ENCODE data around the gene SAMM50. TPM values are rescaled to one million over a fixed set of nuclear protein-coding genes. Genes with fewer than 3 reads are reported as not detected.

The SAMM50 gene
- total RNA-seq, 1 donor from 2014 or later: 48.0 TPM

DNA sequence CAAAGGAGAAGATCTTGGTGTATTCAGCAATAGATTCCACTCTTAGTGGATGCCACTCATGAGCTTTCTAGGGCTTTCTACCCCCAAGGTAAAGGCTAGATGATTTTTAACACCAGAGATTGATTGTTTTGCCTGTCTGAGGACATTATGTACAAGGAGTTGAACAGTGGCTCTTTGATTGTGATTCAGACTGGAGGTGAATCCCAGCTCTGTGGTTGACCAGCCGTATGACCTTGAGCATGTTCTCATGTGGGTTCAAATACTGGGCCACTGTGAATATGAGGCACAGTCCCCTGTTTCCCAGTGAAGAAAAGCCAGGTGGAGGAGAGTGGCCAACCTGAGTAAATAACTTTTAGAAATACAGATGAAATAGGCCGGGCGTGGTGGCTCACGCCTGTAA is 44.9 kb downstream of the SAMM50 start:
- Mint-ChIP-seq H3K27ac (ENCODE audit: unreplicated experiment) (no peak overlapping the region), H3K4me1 (ENCODE audit: low read depth, unreplicated experiment) (no peaks in the 10 kb centered on the region), H3K9me3 (ENCODE audit: unreplicated experiment) (no peaks in the 10 kb centered on the region), H3K4me3 (ENCODE audit: unreplicated experiment) (no peak overlapping the region), H3K27me3 (ENCODE audit: unreplicated experiment) (no peaks in the 10 kb centered on the region), H3K36me3 (ENCODE audit: unreplicated experiment) (no peaks in the 10 kb centered on the region)
- TF ChIP-seq, protein P1, sequence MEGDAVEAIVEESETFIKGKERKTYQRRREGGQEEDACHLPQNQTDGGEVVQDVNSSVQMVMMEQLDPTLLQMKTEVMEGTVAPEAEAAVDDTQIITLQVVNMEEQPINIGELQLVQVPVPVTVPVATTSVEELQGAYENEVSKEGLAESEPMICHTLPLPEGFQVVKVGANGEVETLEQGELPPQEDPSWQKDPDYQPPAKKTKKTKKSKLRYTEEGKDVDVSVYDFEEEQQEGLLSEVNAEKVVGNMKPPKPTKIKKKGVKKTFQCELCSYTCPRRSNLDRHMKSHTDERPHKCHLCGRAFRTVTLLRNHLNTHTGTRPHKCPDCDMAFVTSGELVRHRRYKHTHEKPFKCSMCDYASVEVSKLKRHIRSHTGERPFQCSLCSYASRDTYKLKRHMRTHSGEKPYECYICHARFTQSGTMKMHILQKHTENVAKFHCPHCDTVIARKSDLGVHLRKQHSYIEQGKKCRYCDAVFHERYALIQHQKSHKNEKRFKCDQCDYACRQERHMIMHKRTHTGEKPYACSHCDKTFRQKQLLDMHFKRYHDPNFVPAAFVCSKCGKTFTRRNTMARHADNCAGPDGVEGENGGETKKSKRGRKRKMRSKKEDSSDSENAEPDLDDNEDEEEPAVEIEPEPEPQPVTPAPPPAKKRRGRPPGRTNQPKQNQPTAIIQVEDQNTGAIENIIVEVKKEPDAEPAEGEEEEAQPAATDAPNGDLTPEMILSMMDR (IDR thresholded peaks at IDR 0.05; ENCODE audit: partially characterized antibody, unreplicated experiment): no peak
- no peak for DNase-seq

DNA sequence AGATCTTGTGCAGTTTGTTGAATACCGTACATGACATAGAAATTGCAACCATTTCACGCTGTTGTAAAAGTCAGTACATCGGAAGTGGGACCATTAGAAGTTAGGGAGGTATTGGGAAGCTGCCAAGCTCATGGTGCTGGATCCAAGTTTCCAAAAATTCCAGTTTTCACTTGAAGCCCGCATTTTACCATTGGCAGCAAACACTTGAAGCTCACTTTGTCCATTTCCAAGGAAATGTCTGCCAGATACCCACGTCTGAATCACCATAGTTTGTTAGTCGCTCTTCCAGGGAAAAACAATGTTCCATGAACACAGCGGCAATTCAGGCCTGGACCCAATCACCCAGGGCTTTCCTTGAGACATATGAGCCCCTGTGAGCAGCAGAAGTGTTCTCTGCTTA is 46.3 kb downstream of the SAMM50 start:
- no peaks in the 10 kb centered on the region for H3K36me3 Mint-ChIP-seq (ENCODE audit: unreplicated experiment)
- DNase-seq: no peak
- H3K9me3 Mint-ChIP-seq (ENCODE audit: unreplicated experiment): no peaks in the 10 kb centered on the region
- no peaks in the 10 kb centered on the region for H3K27me3 Mint-ChIP-seq (ENCODE audit: unreplicated experiment)
- TF ChIP-seq, protein P1 (IDR thresholded peaks at IDR 0.05; ENCODE audit: partially characterized antibody, unreplicated experiment): no peak
- no peak overlapping the region for H3K27ac Mint-ChIP-seq (ENCODE audit: unreplicated experiment)
- H3K4me3 Mint-ChIP-seq (ENCODE audit: unreplicated experiment): no peak overlapping the region
- H3K4me1 Mint-ChIP-seq (ENCODE audit: low read depth, unreplicated experiment): no peaks in the 10 kb centered on the region

DNA sequence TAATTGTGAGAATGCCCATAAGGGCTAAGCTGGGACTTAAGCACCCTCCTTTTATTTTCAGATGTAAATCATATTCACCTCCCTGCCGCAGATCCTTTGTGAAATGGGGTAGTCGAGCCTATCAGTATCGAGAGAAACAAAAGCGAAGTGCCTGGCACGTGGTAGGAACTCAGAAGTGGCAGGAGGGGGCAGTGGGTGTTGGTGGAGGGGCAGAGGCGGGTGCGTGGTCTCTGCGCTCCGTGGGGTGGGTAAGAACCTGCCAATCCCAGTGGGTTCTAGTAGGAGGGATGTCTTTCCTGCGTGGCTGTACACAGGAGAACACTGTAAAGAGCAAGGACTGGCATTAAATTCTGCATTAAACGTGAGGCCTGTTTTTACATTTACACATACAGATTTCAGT is 47.1 kb downstream of the SAMM50 start:
- H3K27ac Mint-ChIP-seq (ENCODE audit: unreplicated experiment): no peak overlapping the region
- no peak overlapping the region for H3K4me3 Mint-ChIP-seq (ENCODE audit: unreplicated experiment)
- peaks cover 2% of the 10 kb centered on the region for H3K27me3 Mint-ChIP-seq (ENCODE audit: unreplicated experiment)
- no peaks in the 10 kb centered on the region for H3K4me1 Mint-ChIP-seq (ENCODE audit: low read depth, unreplicated experiment)
- DNase-seq: no peak
- no peaks in the 10 kb centered on the region for H3K36me3 Mint-ChIP-seq (ENCODE audit: unreplicated experiment)
- H3K9me3 Mint-ChIP-seq (ENCODE audit: unreplicated experiment): peaks cover 3% of the 10 kb centered on the region
- TF ChIP-seq, protein P1 (IDR thresholded peaks at IDR 0.05; ENCODE audit: partially characterized antibody, unreplicated experiment): no peak

DNA sequence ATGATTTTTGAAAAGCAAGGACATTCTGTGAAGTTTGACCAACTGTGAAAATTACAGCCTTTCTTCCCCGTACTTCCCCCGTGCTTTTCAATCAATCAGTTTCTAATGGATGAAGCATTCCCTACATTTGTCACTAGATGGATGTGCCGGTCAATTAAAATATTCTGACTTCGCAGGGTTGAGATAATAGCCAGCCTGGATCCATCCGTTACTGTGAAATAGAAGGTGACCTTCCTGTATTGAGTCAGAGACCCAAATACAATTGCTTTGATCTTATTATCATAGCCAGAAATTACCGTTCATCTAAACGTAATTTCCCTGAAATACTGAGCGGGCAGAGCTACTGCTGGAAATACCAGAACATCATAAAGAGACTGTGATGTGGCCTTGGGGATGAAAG is 47.8 kb downstream of the SAMM50 start:
- Mint-ChIP-seq H3K4me3 (ENCODE audit: unreplicated experiment) (no peak overlapping the region), H3K36me3 (ENCODE audit: unreplicated experiment) (peaks cover 5% of the 10 kb centered on the region), H3K9me3 (ENCODE audit: unreplicated experiment) (peaks cover 7% of the 10 kb centered on the region), H3K4me1 (ENCODE audit: low read depth, unreplicated experiment) (no peaks in the 10 kb centered on the region), H3K27me3 (ENCODE audit: unreplicated experiment) (peaks cover 2% of the 10 kb centered on the region), H3K27ac (ENCODE audit: unreplicated experiment) (no peak overlapping the region)
- no peak for DNase-seq
- TF ChIP-seq, protein P1 (IDR thresholded peaks at IDR 0.05; ENCODE audit: partially characterized antibody, unreplicated experiment): no peak

DNA sequence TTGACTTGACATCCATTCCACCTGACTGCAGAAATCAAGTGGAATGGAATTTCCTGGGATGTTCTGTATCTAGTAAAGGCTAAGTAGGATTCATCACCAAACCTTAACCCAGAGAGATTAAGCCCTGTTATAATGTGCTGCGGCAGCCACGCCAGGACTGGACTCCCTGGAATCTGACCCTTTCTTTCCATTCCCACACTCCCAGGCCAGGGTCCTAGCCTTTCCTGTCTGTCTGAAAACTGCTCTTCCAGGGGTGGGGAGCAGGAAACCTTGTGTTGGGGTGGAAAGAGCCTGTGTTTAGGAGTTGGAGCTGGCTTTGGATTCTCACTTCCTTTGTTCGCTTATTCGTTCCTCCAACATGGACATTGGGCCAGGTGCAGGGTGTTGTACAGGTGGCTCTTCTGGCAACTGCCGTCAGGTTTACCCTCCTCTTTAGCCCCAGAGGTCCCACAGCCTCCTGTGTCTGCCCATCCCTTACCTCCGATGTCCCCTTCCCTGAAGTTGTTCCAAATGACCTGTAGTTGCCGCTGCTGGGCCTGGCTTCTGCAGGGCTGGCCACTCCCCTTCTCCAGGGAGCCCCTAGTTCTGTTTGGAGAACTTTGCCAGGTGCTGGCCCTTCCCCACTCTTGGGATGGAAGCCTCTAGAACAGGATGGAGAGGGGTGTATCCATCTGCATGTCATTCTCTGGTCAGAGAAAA is 48.3 kb downstream of the SAMM50 start:
- TF ChIP-seq, protein P1 (IDR thresholded peaks at IDR 0.05; ENCODE audit: partially characterized antibody, unreplicated experiment): no peak
- H3K9me3 Mint-ChIP-seq (ENCODE audit: unreplicated experiment): peaks cover 7% of the 10 kb centered on the region
- peaks cover 2% of the 10 kb centered on the region for H3K27me3 Mint-ChIP-seq (ENCODE audit: unreplicated experiment)
- no peak for DNase-seq
- no peaks in the 10 kb centered on the region for H3K4me1 Mint-ChIP-seq (ENCODE audit: low read depth, unreplicated experiment)
- H3K4me3 Mint-ChIP-seq (ENCODE audit: unreplicated experiment): no peak overlapping the region
- H3K36me3 Mint-ChIP-seq (ENCODE audit: unreplicated experiment): peaks cover 5% of the 10 kb centered on the region
- H3K27ac Mint-ChIP-seq (ENCODE audit: unreplicated experiment): no peak overlapping the region

Data from glutamatergic neuron (in vitro differentiated cells).